B cell (primary cell): ENCODE data around the gene ABHD3. TPM values are rescaled to one million over a fixed set of nuclear protein-coding genes. Genes with fewer than 3 reads are reported as not detected.

Source experiments
- ATAC-seq: fragments of 200-7000 bp; cut with Tn5 transposase; one replicate; pipeline ENCODE4 v1.10.0; 2021; ENCODE audit warnings: low read depth, mild to moderate bottlenecking, moderate number of reproducible peaks, moderate library complexity
- CTCF ChIA-PET: fragments of 350-600 bp; sonication (Branson Sonifier 250); formaldehyde crosslinking; loops from one replicate; lab custom pipeline; 2021; ENCODE audit warnings: antibody characterized with exemption, inconsistent platforms; lab: Charles Lee
- POLR2A ChIA-PET: fragments of 350-600 bp; sonication (Branson Sonifier 250); formaldehyde crosslinking; loops from one replicate; lab custom pipeline; 2021; ENCODE audit warnings: antibody characterized with exemption; lab: Charles Lee
- DNase-seq: peaks from one replicate; pipeline ENCODE4 v3.0.0; 2013
- H2AFZ ChIP-seq: 2 replicates; pipeline ENCODE4 v1.6.1; 2012; ENCODE audit warnings: mild to moderate bottlenecking, low read depth, low read length; ENCODE audit not compliant: insufficient read depth, poor library complexity, severe bottlenecking
- H3K27ac ChIP-seq, 2 donors: 1 replicate in 1 of 2; 2 replicates in 1 of 2; pipeline ENCODE4 v1.5.1; 2012 to 2013; ENCODE audit warnings: low read length in 2 of 2, mild to moderate bottlenecking in 2 of 2, moderate library complexity in 1 of 2
- H3K27me3 ChIP-seq, 4 experiments: fragments of 200-600 bp in 1 of 4; sonication (generic) in 1 of 4; replicated peaks in 1 of 4; 1 replicate in 2 of 4; 2 replicates in 2 of 4; pipeline versions ENCODE4 v1.6.1 to v1.7.0; 2013 to 2016; ENCODE audit warnings: low read length in 3 of 4, mild to moderate bottlenecking in 2 of 4, mixed read lengths in 1 of 4, moderate library complexity in 1 of 4; ENCODE audit not compliant: insufficient read depth in 4 of 4, control insufficient read depth in 3 of 4; ENCODE audit errors: control extremely low read depth in 1 of 4
- H3K36me3 ChIP-seq, 2 experiments: replicated peaks in 1 of 2; 1 replicate in 1 of 2; 2 replicates in 1 of 2; pipeline versions ENCODE4 v1.6.1 to v1.7.1; 2013; ENCODE audit warnings: low read length in 1 of 2; ENCODE audit not compliant: insufficient read depth in 2 of 2, control insufficient read depth in 1 of 2; ENCODE audit errors: control extremely low read depth in 1 of 2, extremely low read depth in 1 of 2
- H3K4me1 ChIP-seq, 2 donors: fragments of 200-600 bp in 1 of 2; sonication (generic) in 1 of 2; 1 replicate in 1 of 2; 2 replicates in 1 of 2; pipeline versions ENCODE4 v1.5.1 to v1.6.1; 2013 to 2017; ENCODE audit warnings: low read length in 2 of 2; ENCODE audit not compliant: control insufficient read depth in 2 of 2, insufficient read depth in 2 of 2
- H3K4me2 ChIP-seq: replicated peaks from 2 replicates; pipeline ENCODE3; 2012; ENCODE audit warnings: mild to moderate bottlenecking, low read depth, low read length; ENCODE audit not compliant: poor library complexity, severe bottlenecking
- H3K4me3 ChIP-seq, 5 experiments: fragments of 200-600 bp in 1 of 5; sonication (generic) in 1 of 5; 1 replicate in 3 of 5; 2 replicates in 2 of 5; pipeline versions ENCODE4 v1.5.1 to v1.7.0; 2011 to 2016; ENCODE audit warnings: low read length in 4 of 5, mild to moderate bottlenecking in 4 of 5, low read depth in 2 of 5, control low read depth in 1 of 5, moderate library complexity in 1 of 5; ENCODE audit not compliant: insufficient read depth in 1 of 5; ENCODE audit errors: control extremely low read depth in 1 of 5, extremely low read depth in 1 of 5
- H3K79me2 ChIP-seq: fragments of 200-600 bp; sonication (generic); one replicate; pipeline ENCODE4 v1.6.0; 2016; ENCODE audit warnings: low read length; ENCODE audit not compliant: control insufficient read depth, insufficient read depth
- H3K9ac ChIP-seq: fragments of 200-600 bp; sonication (generic); 2 replicates; pipeline ENCODE4 v1.6.1; 2017; ENCODE audit warnings: mild to moderate bottlenecking, low read length, moderate library complexity
- H3K9me3 ChIP-seq, 3 donors: one replicate each; pipeline versions ENCODE4 v1.6.1 to v1.7.1; 2013; ENCODE audit warnings: low read length in 2 of 3; ENCODE audit not compliant: control insufficient read depth in 2 of 3, insufficient read depth in 1 of 3; ENCODE audit errors: control extremely low read depth in 1 of 3
- H4K20me1 ChIP-seq: 2 replicates; pipeline ENCODE4 v1.6.0; 2012; ENCODE audit warnings: mild to moderate bottlenecking, low read length; ENCODE audit not compliant: insufficient read depth, control insufficient read depth, poor library complexity, severe bottlenecking
- H3K27ac Mint-ChIP-seq: one replicate; pipeline ENCODE4 v1.8.0; 2021; ENCODE audit warnings: mixed read lengths
- H3K27me3 Mint-ChIP-seq: one replicate; pipeline ENCODE4 v1.8.0; 2021; ENCODE audit warnings: mixed read lengths
- H3K4me1 Mint-ChIP-seq: one replicate; pipeline ENCODE4 v1.8.0; 2021; ENCODE audit warnings: mixed read lengths
- H3K4me3 Mint-ChIP-seq: one replicate; pipeline ENCODE4 v1.8.0; 2021; ENCODE audit warnings: mixed read lengths
- H3K9me3 Mint-ChIP-seq: one replicate; pipeline ENCODE4 v1.8.0; 2022; ENCODE audit warnings: mixed read lengths; ENCODE audit not compliant: insufficient read depth
- EZH2 ChIP-seq: IDR thresholded peaks from 2 replicates; pipeline ENCODE4 v1.6.1; 2012; ENCODE audit warnings: borderline replicate concordance, low read depth, mild to moderate bottlenecking, moderate library complexity, low read length; ENCODE audit not compliant: insufficient read depth, poor library complexity, severe bottlenecking
- WGBS: methylation state at CpG from one replicate; pipeline ENCODE4 v1.1.5; 2013; ENCODE audit warnings: missing lambda C conversion rate; ENCODE audit not compliant: insufficient coverage; 5-methylcytosine and 5-hydroxymethylcytosine counted together
- intact Hi-C: fragments of 100-400 bp; cut with micrococcal nuclease; formaldehyde crosslinking; loops from one replicate; pipeline ENCODE4 v1.10.0; 2022
- polyA plus RNA-seq: library from polyadenylated mRNA; depleted of rRNA; stranded (reverse); fragments of >200 nt; gene quantifications from 2 replicates; pipeline ENCODE4 v1.2.3, GENCODE V29; 2012
- total RNA-seq, 2 donors: library from RNA; stranded (reverse); fragments of 120-200 nt in 1 of 2; gene quantifications; 1 replicate in 1 of 2; 2 replicates in 1 of 2; pipeline versions ENCODE4 v1.2.3 to v1.2.4, GENCODE V29; 2013 to 2022
- TF ChIP-seq, protein P1 (sequence below): fragments of 200-600 bp; IDR thresholded peaks from one replicate; pipeline ENCODE4 v1.8.0; 2022; ENCODE audit warnings: antibody characterized with exemption, mild to moderate bottlenecking

ABHD3 gene
- total and polyA plus RNA-seq, 2 donors (not counting 1 experiment from before 2014, with no cell fraction given) = 24.7 to 27.6 TPM

GRCh38 chr18:21638822-21639221 lies 65.8 kb downstream of the ABHD3 start:
- CTCF ChIA-PET = interaction anchor here (0.8 kb wide), 1 partner anchor 317 kb away, joined by 3 read pairs; no protein-coding TSS in a partner anchor
- Mint-ChIP-seq H3K9me3 (no peaks in the 10 kb centered on the region), H3K4me1 (peaks cover 13% of the 10 kb centered on the region), H3K4me3 (no peak overlapping the region), H3K27me3 (no peaks in the 10 kb centered on the region), H3K27ac (peak overlapping the region; percentile 50)
- H3K27ac ChIP-seq = no peak overlapping the region
- H3K9me3 ChIP-seq = no peaks in the 10 kb centered on the region
- no peak overlapping the region for H3K4me3 ChIP-seq
- no peaks in the 10 kb centered on the region for H3K27me3 ChIP-seq
- no peaks in the 10 kb centered on the region for H4K20me1 ChIP-seq
- no peak overlapping the region for H2AFZ ChIP-seq
- H3K4me2 ChIP-seq = no peak overlapping the region
- peaks cover 0 to 7% of the 10 kb centered on the region in 2 donors for H3K4me1 ChIP-seq
- H3K36me3 ChIP-seq = no peaks in the 10 kb centered on the region
- ATAC-seq = no peak
- POLR2A ChIA-PET = no interaction called here
- H3K79me2 ChIP-seq = no peaks in the 10 kb centered on the region
- DNase-seq = no peak
- no peak overlapping the region for H3K9ac ChIP-seq
- WGBS = no CpG with 5 or more reads among the region's 3 CpGs
- TF ChIP-seq, protein P1, sequence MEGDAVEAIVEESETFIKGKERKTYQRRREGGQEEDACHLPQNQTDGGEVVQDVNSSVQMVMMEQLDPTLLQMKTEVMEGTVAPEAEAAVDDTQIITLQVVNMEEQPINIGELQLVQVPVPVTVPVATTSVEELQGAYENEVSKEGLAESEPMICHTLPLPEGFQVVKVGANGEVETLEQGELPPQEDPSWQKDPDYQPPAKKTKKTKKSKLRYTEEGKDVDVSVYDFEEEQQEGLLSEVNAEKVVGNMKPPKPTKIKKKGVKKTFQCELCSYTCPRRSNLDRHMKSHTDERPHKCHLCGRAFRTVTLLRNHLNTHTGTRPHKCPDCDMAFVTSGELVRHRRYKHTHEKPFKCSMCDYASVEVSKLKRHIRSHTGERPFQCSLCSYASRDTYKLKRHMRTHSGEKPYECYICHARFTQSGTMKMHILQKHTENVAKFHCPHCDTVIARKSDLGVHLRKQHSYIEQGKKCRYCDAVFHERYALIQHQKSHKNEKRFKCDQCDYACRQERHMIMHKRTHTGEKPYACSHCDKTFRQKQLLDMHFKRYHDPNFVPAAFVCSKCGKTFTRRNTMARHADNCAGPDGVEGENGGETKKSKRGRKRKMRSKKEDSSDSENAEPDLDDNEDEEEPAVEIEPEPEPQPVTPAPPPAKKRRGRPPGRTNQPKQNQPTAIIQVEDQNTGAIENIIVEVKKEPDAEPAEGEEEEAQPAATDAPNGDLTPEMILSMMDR = no peak
- no peak for TF ChIP-seq EZH2
- intact Hi-C loops = no loop called here

- Histone ChIP-seq H4K20me1 (no peaks in the 10 kb centered on the region), H3K27ac (no peak overlapping the region), H3K9ac (no peak overlapping the region), H3K36me3 (peaks cover 0 to 1% of the 10 kb centered on the region in 2 experiments), H3K4me3 (no peak overlapping the region), H3K4me2 (no peak overlapping the region), H3K4me1 (peaks cover 0 to 7% of the 10 kb centered on the region in 2 donors), H2AFZ (no peak overlapping the region), H3K79me2 (no peaks in the 10 kb centered on the region), H3K27me3 (no peaks in the 10 kb centered on the region), H3K9me3 (no peaks in the 10 kb centered on the region)
- no peak overlapping the region for H3K27ac Mint-ChIP-seq
- ChIA-PET CTCF (no interaction called here), POLR2A (no interaction called here)
- no peak overlapping the region for H3K4me3 Mint-ChIP-seq
- H3K9me3 Mint-ChIP-seq = no peaks in the 10 kb centered on the region
- DNase-seq (no peak), ATAC-seq (no peak)
- peaks cover 13% of the 10 kb centered on the region for H3K4me1 Mint-ChIP-seq
- intact Hi-C loops = no loop called here
- no peak for TF ChIP-seq EZH2
- TF ChIP-seq, protein P1 = no peak
- WGBS = 94% methylated on average over 13 of the region's 13 CpGs
- no peaks in the 10 kb centered on the region for H3K27me3 Mint-ChIP-seq
These were observed 67.8 kb downstream of the ABHD3 start for GRCh38 chr18:21636769-21637168.
